ENCODE data around the gene TECR. TPM values are rescaled to one million over a fixed set of nuclear protein-coding genes. Genes with fewer than 3 reads are reported as not detected.
"Not testable (repeated sequence)": the region's sequence is repeated elsewhere in the genome, so short reads cannot be mapped to it uniquely, and the experiment has no call there.

The TECR gene
- total RNA-seq, 2 donors from 2014 or later: 60.3 to 63.9 TPM

GRCh38 chr19:14603990-14604387 is 74.6 kb downstream of the TECR start:
- TF ChIP-seq CTCF (IDR thresholded peaks at IDR 0.05): no peak
- no peaks in the 10 kb centered on the region for H3K27me3 ChIP-seq
- H3K36me3 ChIP-seq: no peaks in the 10 kb centered on the region
- H3K9me3 ChIP-seq: no peaks in the 10 kb centered on the region
- no peaks in the 10 kb centered on the region for H3K4me1 ChIP-seq
- DNase-seq (ENCODE audit: low spot score): no peak
- no peak overlapping the region for H3K4me3 ChIP-seq
- no peak overlapping the region for H3K27ac ChIP-seq

- Histone ChIP-seq H3K4me1 (no peaks in the 10 kb centered on the region), H3K27ac (no peak overlapping the region), H3K36me3 (no peaks in the 10 kb centered on the region), H3K9me3 (no peaks in the 10 kb centered on the region), H3K27me3 (no peaks in the 10 kb centered on the region), H3K4me3 (no peak overlapping the region)
- no peak for TF ChIP-seq CTCF (IDR thresholded peaks at IDR 0.05)
- no peak for DNase-seq (ENCODE audit: low spot score)
These were observed 77.2 kb downstream of the TECR start for GRCh38 chr19:14606627-14607026.

GRCh38 chr19:14611051-14611450 is 81.7 kb downstream of the TECR start:
- no peaks in the 10 kb centered on the region for H3K27me3 ChIP-seq
- no peaks in the 10 kb centered on the region for H3K36me3 ChIP-seq
- H3K4me3 ChIP-seq: no peak overlapping the region
- DNase-seq (ENCODE audit: low spot score): no peak
- no peaks in the 10 kb centered on the region for H3K4me1 ChIP-seq
- no peaks in the 10 kb centered on the region for H3K9me3 ChIP-seq
- TF ChIP-seq CTCF (IDR thresholded peaks at IDR 0.05): no peak
- no peak overlapping the region for H3K27ac ChIP-seq

GRCh38 chr19:14612242-14612641 is 82.8 kb downstream of the TECR start:
- not testable (repeated sequence) for H3K9me3 ChIP-seq; H3K4me3 ChIP-seq; H3K36me3 ChIP-seq; H3K4me1 ChIP-seq; H3K27me3 ChIP-seq; DNase-seq (ENCODE audit: low spot score); H3K27ac ChIP-seq

- no peak overlapping the region for H3K27ac ChIP-seq
- no peak for TF ChIP-seq CTCF (IDR thresholded peaks at IDR 0.05)
These were observed 83.3 kb downstream of the TECR start for GRCh38 chr19:14612657-14613056.

GRCh38 chr19:14613399-14614098 is 84.2 kb downstream of the TECR start:
- H3K4me1 ChIP-seq; H3K9me3 ChIP-seq; H3K27me3 ChIP-seq; H3K36me3 ChIP-seq; DNase-seq (ENCODE audit: low spot score); H3K4me3 ChIP-seq; H3K27ac ChIP-seq: not testable (repeated sequence)

More at GRCh38 chr19:14612657-14613056, 83.3 kb downstream of the TECR start:
- H3K4me3 ChIP-seq: no peak overlapping the region
- no peaks in the 10 kb centered on the region for H3K4me1 ChIP-seq
- H3K27me3 ChIP-seq: no peaks in the 10 kb centered on the region
- H3K9me3 ChIP-seq: no peaks in the 10 kb centered on the region
- no peaks in the 10 kb centered on the region for H3K36me3 ChIP-seq
- no peak for DNase-seq (ENCODE audit: low spot score)

GRCh38 chr19:14614099-14614412 is 84.7 kb downstream of the TECR start:
- H3K4me3 ChIP-seq: no peak overlapping the region
- H3K4me1 ChIP-seq: no peaks in the 10 kb centered on the region
- no peaks in the 10 kb centered on the region for H3K36me3 ChIP-seq
- DNase-seq (ENCODE audit: low spot score): no peak
- H3K9me3 ChIP-seq: peaks cover 0 to 4% of the 10 kb centered on the region in 2 donors
- H3K27me3 ChIP-seq: no peaks in the 10 kb centered on the region
- TF ChIP-seq CTCF (IDR thresholded peaks at IDR 0.05): no peak
- H3K27ac ChIP-seq: no peak overlapping the region

All from right atrium auricular region (tissue), 2 donors.